ENCODE measurements around the gene KRTAP4-16. TPM values are rescaled to one million over a fixed set of nuclear protein-coding genes. Genes with fewer than 3 reads are reported as not detected.
"Not testable (repeated sequence)": the region's sequence is repeated elsewhere in the genome, so short reads cannot be mapped to it uniquely, and the experiment has no call there.

KRTAP4-16 gene
- total RNA-seq, 1 experiment from 2014 or later, result not detected

- H3K9me3 Mint-ChIP-seq, result peaks cover 0 to 23% of the 10 kb centered on the region in 2 experiments; a peak in 4 of 5 replicates
- no CpG with 5 or more reads among the region's 4 CpGs for WGBS (ENCODE audit: extremely low coverage, insufficient read length, low lambda C conversion rate)
- no peak overlapping the region for H3K14ac ChIP-seq (ENCODE audit: insufficient read depth, low read length)
- H3K23me2 ChIP-seq (ENCODE audit: insufficient read length, low read depth, low read length, poor library complexity, severe bottlenecking), result no peaks in the 10 kb centered on the region
- peaks cover 32 to 35% of the 10 kb centered on the region in 2 experiments for H3K4me1 Mint-ChIP-seq
- H3K18ac ChIP-seq (ENCODE audit: insufficient read length, low read depth, low read length), result no peak overlapping the region
- no peaks in the 10 kb centered on the region for H3K79me1 ChIP-seq (ENCODE audit: insufficient read depth, low read depth, low read length, poor library complexity, severe bottlenecking)
- no peak overlapping the region for H2BK15ac ChIP-seq (ENCODE audit: low read depth, low read length)
- H3K27me3 ChIP-seq (ENCODE audit: insufficient read depth, low read length), result no peaks in the 10 kb centered on the region
- no peak overlapping the region for H2BK120ac ChIP-seq (ENCODE audit: low read depth, low read length, poor library complexity, severe bottlenecking)
- H3K36me3 Mint-ChIP-seq (ENCODE audit: insufficient read depth in 1 of 3, low read depth in 3 of 3), result peaks cover 0 to 5% (median 0%) of the 10 kb centered on the region in 3 experiments; a peak in 3 of 7 replicates
- no peak overlapping the region for H2AFZ ChIP-seq (ENCODE audit: low read length)
- H3K27me3 Mint-ChIP-seq (ENCODE audit: low read depth), result no peaks in the 10 kb centered on the region; the same call in 1 of the 2 replicates
- no peak overlapping the region for H2AK5ac ChIP-seq (ENCODE audit: insufficient read length, low read length)
- H4K20me1 ChIP-seq (ENCODE audit: control insufficient read depth, insufficient read depth, insufficient read length), result no peaks in the 10 kb centered on the region
- no peak overlapping the region for H3K56ac ChIP-seq (ENCODE audit: insufficient read length, low read depth, low read length)
- no peak overlapping the region for H4K5ac ChIP-seq (ENCODE audit: insufficient read length, low read depth, low read length)
- no peak overlapping the region for H2BK12ac ChIP-seq (ENCODE audit: insufficient read length, low read depth, low read length)
- H2BK20ac ChIP-seq (ENCODE audit: low read depth, low read length, poor library complexity, severe bottlenecking), result no peak overlapping the region
- H3K4me3 Mint-ChIP-seq, result no peak overlapping the region
- TF ChIP-seq, protein P1, sequence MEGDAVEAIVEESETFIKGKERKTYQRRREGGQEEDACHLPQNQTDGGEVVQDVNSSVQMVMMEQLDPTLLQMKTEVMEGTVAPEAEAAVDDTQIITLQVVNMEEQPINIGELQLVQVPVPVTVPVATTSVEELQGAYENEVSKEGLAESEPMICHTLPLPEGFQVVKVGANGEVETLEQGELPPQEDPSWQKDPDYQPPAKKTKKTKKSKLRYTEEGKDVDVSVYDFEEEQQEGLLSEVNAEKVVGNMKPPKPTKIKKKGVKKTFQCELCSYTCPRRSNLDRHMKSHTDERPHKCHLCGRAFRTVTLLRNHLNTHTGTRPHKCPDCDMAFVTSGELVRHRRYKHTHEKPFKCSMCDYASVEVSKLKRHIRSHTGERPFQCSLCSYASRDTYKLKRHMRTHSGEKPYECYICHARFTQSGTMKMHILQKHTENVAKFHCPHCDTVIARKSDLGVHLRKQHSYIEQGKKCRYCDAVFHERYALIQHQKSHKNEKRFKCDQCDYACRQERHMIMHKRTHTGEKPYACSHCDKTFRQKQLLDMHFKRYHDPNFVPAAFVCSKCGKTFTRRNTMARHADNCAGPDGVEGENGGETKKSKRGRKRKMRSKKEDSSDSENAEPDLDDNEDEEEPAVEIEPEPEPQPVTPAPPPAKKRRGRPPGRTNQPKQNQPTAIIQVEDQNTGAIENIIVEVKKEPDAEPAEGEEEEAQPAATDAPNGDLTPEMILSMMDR (conservative IDR thresholded peaks at IDR 0.05), result no peak
- no peak for DNase-seq
- H4K8ac ChIP-seq (replicated peaks; ENCODE audit: insufficient read length, low read depth, low read length), result no peak overlapping the region
- H2BK5ac ChIP-seq (ENCODE audit: insufficient read length, low read length), result no peak overlapping the region
- no peak overlapping the region for H3K9ac ChIP-seq (ENCODE audit: extremely low read depth, insufficient read length, low read length)
- H3K4me2 ChIP-seq (ENCODE audit: insufficient read depth, insufficient read length, low read length), result no peak overlapping the region
- no peaks in the 10 kb centered on the region for H3K9me3 ChIP-seq (ENCODE audit: control insufficient read depth, low read depth, low read length)
- no peak overlapping the region for H3T11ph ChIP-seq (ENCODE audit: low read length)
- H3K23ac ChIP-seq (ENCODE audit: insufficient read length, low read depth, low read length), result no peak overlapping the region
- H3K4ac ChIP-seq (ENCODE audit: low read depth, low read length), result no peak overlapping the region
- H3K79me2 ChIP-seq (ENCODE audit: insufficient read depth, low read length), result no peaks in the 10 kb centered on the region
- H3K27ac Mint-ChIP-seq, result no peak overlapping the region
- H3K4me1 ChIP-seq (ENCODE audit: insufficient read depth, low read length), result no peaks in the 10 kb centered on the region
- H4K91ac ChIP-seq (ENCODE audit: insufficient read length, low read depth, low read length), result no peak overlapping the region
- no peak overlapping the region for H3K27ac ChIP-seq (ENCODE audit: insufficient read length, low read depth, low read length)
Measured at GRCh38 chr17:41118721-41119120, 16.7 kb upstream of the KRTAP4-16 start.

DNA sequence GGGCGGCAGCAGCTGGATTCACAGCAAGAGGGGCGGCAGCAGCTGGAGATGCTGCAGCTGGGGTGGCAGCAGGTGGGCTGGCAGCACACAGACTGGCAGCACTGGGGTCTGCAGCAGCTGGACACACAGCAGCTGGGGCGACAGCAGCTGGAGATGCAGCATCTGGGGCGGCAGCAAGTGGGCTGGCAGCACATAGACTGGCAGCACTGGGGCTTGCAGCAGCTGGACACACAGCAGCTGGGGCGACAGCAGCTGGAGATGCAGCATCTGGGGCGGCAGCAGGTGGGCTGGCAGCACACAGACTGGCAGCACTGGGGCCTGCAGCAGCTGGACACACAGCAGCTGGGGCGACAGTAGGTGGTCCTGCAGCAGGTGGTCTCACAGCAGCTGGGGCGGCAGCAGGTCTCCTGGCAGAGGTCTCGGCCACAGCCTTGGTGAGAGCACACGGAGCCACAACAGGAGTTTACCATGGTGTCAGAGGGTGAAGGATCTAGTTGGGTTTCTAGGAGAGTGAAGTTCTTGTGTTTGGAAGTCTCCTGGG, 15.9 kb upstream of the KRTAP4-16 start, which contains the start of gene KRTAP4-11:
Gene KRTAP4-11 (minus strand): TSS at position 528 of the 541 bp plus-strand sequence. CDS start 58 bp downstream, at position 470.
- no CpG with 5 or more reads among the region's 10 CpGs for WGBS (ENCODE audit: extremely low coverage, insufficient read length, low lambda C conversion rate)

More for the DNA sequence above, 15.9 kb upstream of the KRTAP4-16 start, which contains the start of gene KRTAP4-11:
- not testable (repeated sequence) for H3K79me2 ChIP-seq (ENCODE audit: insufficient read depth, low read length); H3K9me3 ChIP-seq (ENCODE audit: control insufficient read depth, low read depth, low read length); H2BK120ac ChIP-seq (ENCODE audit: low read depth, low read length, poor library complexity, severe bottlenecking); DNase-seq; H3K14ac ChIP-seq (ENCODE audit: insufficient read depth, low read length); H2BK5ac ChIP-seq (ENCODE audit: insufficient read length, low read length); H2BK15ac ChIP-seq (ENCODE audit: low read depth, low read length); H3K36me3 Mint-ChIP-seq (ENCODE audit: insufficient read depth in 1 of 3, low read depth in 3 of 3); H3K27ac Mint-ChIP-seq; H3K4me3 Mint-ChIP-seq; H4K8ac ChIP-seq (replicated peaks; ENCODE audit: insufficient read length, low read depth, low read length); H2AK5ac ChIP-seq (ENCODE audit: insufficient read length, low read length); H4K91ac ChIP-seq (ENCODE audit: insufficient read length, low read depth, low read length); H3K9ac ChIP-seq (ENCODE audit: extremely low read depth, insufficient read length, low read length); H3K18ac ChIP-seq (ENCODE audit: insufficient read length, low read depth, low read length); H2BK12ac ChIP-seq (ENCODE audit: insufficient read length, low read depth, low read length); H3K4me2 ChIP-seq (ENCODE audit: insufficient read depth, insufficient read length, low read length); H3K79me1 ChIP-seq (ENCODE audit: insufficient read depth, low read depth, low read length, poor library complexity, severe bottlenecking); H3K27me3 Mint-ChIP-seq (ENCODE audit: low read depth); H3K4me1 ChIP-seq (ENCODE audit: insufficient read depth, low read length); H3K23ac ChIP-seq (ENCODE audit: insufficient read length, low read depth, low read length); H3T11ph ChIP-seq (ENCODE audit: low read length); H2BK20ac ChIP-seq (ENCODE audit: low read depth, low read length, poor library complexity, severe bottlenecking); H3K4ac ChIP-seq (ENCODE audit: low read depth, low read length); H3K23me2 ChIP-seq (ENCODE audit: insufficient read length, low read depth, low read length, poor library complexity, severe bottlenecking); H3K27me3 ChIP-seq (ENCODE audit: insufficient read depth, low read length); H3K56ac ChIP-seq (ENCODE audit: insufficient read length, low read depth, low read length); H4K20me1 ChIP-seq (ENCODE audit: control insufficient read depth, insufficient read depth, insufficient read length); H3K27ac ChIP-seq (ENCODE audit: insufficient read length, low read depth, low read length); H4K5ac ChIP-seq (ENCODE audit: insufficient read length, low read depth, low read length); H2AFZ ChIP-seq (ENCODE audit: low read length)
- H3K9me3 Mint-ChIP-seq, result peaks cover 6 to 29% of the 10 kb centered on the region in 2 experiments
- peaks cover 28 to 30% of the 10 kb centered on the region in 2 experiments for H3K4me1 Mint-ChIP-seq
